Non-pigmented ciliary epithelial cell (primary cell): ENCODE data around the gene FOXA3.

Experiments
- DNase-seq: peaks from one replicate; pipeline ENCODE4 v3.0.0-alpha.2; 2010; ENCODE audit warnings: low read depth

Gene FOXA3

DNA sequence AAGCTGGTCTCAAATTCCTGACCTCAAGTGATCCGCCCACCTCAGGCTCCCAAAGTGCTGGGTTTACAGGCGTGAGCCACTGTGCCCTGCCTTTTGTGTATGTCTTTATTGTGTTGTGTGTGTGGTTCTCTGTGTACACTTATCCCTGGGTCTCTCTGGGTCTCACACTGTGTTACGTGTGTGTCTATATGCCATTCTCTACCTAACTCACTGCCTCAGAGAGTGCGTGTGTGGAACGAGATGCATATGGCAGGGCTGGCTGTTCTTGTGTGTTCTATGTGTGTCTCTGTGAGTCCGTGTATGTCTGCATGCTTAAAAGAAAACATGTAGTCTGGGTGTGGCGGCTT, 10.5 kb downstream of the FOXA3 start:
- no peak for DNase-seq

DNA sequence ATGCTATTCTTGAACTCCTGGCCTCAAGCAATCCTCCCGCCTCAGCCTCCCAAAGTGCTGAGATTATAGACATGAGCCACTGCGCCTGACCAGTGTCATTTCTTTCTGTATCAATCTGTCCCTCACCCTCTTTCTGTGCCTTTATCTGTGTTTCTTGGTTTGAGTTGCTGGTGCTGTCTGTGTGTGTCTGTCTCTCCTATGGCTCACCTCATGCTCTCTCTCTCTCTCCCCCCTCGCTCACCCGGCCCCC, 12.0 kb downstream of the FOXA3 start:
- DNase-seq: no peak

DNA sequence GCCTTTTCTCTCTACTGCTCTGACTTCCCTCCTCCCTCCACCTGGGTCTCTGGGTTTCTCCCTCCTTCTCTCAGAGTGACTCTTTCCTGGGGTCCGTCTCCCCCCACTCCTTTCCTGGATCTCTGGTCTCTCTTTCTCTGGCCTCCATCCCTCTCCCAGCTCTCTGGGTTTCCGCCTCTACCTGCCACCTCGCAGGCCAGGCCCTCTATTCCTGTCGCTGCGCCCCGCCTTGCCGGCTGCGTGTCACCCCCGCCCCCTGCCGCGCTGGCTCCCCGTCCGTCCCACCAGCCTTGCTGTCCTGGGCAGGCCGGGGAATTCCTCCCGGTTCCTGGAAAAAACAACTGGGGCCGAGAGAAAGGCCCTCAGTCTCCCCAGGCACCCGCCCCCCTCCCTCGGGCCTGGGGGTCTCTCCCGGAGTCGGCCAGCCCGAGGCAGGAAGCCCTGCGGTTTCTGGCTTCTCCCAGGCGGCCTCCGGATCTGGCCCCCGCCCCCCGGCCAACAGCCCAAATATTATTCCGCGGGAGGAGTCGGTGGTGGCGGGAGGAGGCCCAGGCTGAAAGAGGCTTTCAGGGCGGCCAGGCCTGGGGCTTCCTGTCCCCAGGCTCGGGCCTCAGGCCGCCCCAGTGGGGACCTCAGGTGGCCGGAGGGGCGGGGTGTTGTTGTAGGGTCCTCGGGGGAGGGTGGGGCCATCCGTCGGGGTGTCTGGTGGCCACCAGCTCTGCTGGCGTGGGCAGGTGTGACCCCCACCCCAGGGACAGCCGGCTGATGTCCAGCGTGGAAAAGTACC, 12.5 kb downstream of the FOXA3 start:
- no peak for DNase-seq

DNA sequence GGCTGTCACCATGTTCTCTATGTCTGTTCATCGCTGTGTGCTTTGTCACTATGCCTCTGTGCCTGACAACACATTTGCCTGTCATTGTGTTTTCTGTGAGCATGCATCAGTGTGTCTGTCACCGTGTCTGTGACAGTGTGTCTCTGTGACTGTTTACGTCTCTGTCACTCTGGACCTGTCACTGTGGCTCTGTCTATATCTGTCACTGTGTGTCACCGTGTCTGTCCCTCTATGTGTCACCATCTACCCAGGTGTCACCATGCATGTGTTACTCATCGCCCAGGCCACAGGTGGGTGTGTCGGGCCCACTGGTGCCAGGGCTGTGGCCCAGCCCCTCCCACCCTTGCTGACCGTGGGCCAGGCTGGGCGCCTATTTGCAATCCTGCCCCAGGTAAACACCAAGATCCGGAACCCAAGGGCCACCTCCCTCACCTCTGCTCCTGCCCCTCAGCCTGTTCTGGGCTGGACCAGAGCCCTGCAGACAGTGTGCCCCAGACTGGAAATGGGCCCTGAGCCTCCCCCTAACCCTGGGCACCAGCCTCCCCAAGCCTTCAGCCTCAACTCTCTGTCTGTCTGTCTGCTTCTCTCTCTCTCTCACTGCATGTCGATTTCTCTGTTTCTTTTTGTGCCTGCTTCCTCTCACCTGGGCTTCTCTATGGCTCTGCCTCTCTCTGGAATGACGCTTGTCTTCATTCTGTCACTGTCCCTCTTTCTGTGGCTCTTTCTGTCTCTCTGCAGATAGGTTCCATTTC, 14.1 kb downstream of the FOXA3 start:
- no peak for DNase-seq

- no peak for DNase-seq
These were observed 14.9 kb downstream of the FOXA3 start for GRCh38 chr19:45879055-45879454.

DNA sequence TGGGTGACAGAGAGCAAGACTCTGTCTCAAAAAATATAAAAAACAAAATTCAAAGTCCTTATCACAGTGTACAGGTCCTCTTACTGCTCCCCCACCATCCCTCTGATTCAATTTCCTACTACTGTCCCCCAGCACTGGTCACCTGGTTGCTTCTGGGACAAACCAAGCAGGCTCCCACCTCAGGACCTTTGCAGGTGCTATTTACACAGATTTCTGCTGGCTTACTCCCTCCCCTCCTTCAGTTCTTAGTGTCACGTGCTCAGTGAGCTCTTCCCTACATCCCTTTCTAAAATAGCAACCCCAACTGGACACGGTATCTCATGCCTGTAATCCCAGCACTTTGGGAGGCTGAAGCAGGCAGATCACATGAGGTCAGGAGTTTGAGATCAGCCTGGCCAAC, 15.8 kb downstream of the FOXA3 start:
- no peak for DNase-seq

DNA sequence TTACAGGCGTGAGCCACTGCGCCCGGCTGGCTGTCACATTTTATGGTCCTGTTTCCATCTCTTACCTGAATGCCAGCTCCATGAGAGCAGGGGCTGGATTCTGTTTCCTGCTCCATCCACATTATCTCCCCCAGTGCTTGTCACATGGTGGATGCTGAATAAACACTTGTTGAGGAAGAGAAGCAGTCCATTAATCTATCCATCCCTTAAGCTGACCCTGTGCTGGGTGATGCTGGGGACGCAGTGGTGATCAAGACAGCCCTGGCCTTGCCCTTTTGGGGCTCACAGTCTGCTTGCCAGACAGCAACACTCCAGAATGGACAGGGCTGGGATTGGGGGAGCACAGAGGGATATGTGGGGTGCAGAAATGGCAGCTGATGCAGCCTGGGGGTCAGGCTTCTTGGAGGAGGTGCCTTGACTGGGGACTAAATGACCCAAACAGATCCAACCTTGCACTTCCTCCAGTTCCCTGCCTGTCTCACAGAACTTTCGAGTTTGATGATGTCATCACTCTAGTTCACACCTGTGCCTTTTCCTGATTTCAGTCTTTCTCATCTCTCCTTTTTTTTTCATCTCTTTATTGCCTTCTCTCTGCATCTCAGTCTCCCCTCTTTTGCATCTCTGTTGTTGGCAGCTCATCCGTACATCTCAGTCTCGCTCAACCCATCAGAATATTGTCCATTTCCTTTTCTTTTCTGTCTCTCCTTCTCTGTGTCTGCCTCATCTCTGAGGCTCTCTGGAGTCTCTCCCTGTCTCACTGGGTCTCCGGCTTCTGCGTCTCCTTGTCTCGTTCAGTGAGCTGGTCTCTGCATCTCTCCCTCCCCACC, 17.2 kb downstream of the FOXA3 start:
- no peak for DNase-seq

- DNase-seq: no peak
These were observed 17.9 kb downstream of the FOXA3 start for GRCh38 chr19:45881909-45882528.

- DNase-seq: peak; percentile 38
These were observed 18.8 kb downstream of the FOXA3 start for GRCh38 chr19:45882652-45883585.

- DNase-seq: no peak
These were observed 19.4 kb downstream of the FOXA3 start for GRCh38 chr19:45883586-45883880.

GRCh38 chr19:45883881-45884681, 20.0 kb downstream of the FOXA3 start:
- DNase-seq: no peak

GRCh38 chr19:45884682-45885555, 20.8 kb downstream of the FOXA3 start:
- no peak for DNase-seq

DNA sequence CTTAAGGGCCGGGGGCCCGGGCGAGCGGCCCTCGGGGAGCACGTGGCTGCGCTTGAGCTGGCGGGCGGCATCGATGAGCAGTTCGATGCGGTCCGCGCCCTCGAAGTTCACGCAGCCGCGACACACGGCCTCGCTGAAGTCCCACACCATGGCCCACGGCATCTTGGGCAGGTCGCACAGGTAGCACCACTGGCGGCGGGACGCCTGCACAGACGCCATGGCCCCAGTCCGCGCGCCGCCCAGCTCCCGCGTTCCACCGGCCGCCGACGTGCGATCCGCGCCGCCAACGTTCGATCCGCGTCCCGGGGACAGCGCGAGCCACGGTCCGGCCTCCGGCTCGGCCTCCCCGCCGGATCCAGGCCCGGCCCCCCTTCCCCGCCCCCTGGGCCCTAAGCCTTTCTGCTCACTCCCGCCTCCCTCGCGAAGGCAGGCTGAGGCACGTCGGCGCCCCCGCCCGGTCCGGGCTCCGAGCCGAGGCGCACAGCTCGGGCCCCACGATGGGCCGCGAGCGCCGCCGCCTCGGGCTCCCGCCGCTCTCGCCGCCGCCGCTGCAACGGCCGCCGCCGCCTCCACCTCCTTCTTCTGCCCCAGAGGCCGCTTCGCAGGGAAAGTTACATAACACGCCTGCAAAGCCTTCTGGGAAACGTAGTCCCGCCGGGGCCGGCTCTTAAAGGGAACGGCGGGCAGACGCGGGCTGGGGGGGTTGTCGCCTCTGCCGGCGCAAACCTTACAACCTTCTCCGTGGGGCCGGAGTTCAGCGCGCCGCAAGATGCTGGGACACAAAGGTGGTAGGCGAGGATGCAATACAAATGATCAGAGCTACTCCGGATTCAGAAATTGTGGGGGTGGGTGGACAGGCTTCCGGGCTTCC, 21.7 kb downstream of the FOXA3 start, which contains the start of gene IRF2BP1:
TSS of gene IRF2BP1 (minus strand) at position 586 of the 871 bp plus-strand sequence. CDS start at position 219, 367 bp downstream.
- peak; percentile 47 for DNase-seq

DNA sequence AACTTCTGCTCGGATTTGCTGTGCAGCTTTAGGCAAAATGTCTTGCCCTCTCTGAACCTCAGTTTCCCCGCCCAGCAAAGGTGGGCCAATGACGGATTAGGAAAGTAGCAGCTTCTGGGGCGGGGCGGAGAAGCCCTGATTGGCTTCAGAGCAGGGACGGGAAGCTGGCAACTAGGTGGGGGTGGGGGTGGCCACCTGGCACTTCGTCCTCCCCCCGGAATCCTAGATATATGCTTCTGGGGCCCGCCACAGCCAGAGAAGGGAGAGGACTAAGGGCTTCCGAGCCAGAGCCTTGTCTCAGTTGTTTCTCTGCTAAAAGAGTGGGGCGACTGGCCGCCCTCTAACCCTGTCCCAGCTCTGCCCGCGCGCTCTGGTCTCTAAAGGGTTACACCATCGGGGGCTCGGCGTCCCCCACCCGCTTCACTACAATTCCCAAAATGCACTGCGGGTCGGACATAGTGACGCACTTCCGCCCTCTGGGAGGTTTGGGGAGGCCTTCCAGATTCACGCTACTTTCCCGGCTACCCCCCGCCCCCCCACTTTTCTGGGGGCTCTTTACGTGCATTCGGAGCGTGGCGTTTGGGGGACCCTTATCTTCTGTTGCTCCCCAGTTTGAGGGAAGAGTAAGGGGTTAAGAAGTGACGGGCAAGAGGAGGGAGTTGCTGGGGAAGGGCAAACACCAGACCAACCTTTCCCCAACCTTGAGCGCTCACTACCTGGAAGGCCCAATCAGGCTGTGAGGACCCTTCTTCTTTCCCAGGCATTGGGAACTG, 22.5 kb downstream of the FOXA3 start:
- DNase-seq: peak; percentile 78

- DNase-seq: no peak
These were observed 23.1 kb downstream of the FOXA3 start for GRCh38 chr19:45887200-45887710.

DNA sequence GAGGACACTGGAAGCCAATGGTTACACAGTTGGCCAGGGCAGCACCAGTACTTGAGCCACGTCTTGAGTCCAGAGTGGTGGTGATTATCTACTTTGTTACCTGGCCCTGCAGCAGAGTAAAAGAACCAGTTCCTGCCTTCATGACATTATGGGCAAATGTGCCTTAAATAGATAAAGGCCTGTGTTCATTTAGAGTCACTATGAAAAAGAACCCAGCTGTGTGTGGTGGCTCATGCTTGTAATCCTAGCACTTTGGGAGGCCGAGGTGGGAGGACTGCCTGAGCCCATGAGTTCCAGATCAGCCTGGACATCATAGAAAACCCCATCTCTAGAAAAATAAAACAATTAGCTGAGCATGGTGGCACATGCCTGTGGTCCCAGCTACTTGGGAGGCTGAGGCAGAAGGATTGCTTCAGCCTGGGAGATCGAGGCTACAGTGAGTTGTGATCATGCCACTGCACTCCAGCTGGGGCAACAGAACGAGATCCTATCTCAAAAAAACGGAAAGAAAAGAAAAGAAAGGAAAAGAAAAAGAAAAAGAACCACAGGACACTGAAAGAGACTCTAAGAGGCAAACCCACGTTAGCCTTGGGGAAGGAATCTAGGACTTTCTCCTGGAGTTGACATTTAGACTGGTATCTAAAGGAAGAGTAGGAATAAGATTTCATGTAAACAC, 25.2 kb downstream of the FOXA3 start:
- no peak for DNase-seq

DNA sequence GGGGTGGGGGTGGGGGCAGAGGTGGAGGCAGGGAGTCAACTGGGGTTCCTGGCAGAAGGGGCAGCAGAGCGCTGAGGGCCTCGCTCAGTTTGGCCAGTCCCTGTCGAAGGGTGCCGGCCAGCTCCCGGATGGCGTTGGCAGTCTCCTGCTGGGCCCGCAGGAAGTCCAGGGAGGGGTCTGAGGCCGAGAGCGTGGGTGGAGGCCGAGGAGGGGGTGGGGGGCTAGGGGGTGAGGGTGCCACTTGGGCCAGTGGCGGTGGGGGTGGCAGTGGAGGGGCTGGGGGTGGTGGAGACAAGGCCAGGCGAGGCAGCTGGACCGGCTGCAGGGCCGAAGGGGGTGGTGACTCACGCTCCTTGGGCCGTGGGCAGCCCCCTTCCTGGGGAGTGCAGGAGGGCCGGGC, 26.8 kb downstream of the FOXA3 start:
- no peak for DNase-seq
